Kidney epithelial cell (primary cell): ENCODE measurements around the gene SURF2. TPM values are rescaled to one million over a fixed set of nuclear protein-coding genes. Genes with fewer than 3 reads are reported as not detected.
"Not testable (repeated sequence)": the region's sequence is repeated elsewhere in the genome, so short reads cannot be mapped to it uniquely, and the experiment has no call there.

ENCODE experiments used
- DNase-seq: peaks from one replicate; pipeline ENCODE4 v3.0.0-alpha.2; 2010; ENCODE audit warnings: low read depth
- H3K27me3 ChIP-seq: 2 replicates; pipeline ENCODE4 v1.6.0; 2011; ENCODE audit warnings: low read length; ENCODE audit not compliant: control insufficient read depth, insufficient read depth
- H3K36me3 ChIP-seq: 2 replicates; pipeline ENCODE4 v1.5.1; 2011; ENCODE audit warnings: low read length; ENCODE audit not compliant: control insufficient read depth, insufficient read depth
- H3K4me3 ChIP-seq: 2 replicates; pipeline ENCODE4 v1.5.1; 2011; ENCODE audit warnings: low read depth, mild to moderate bottlenecking, control low read depth, low read length
- total RNA-seq: library from RNA; depleted of rRNA; stranded (reverse); fragments of >200 nt; gene quantifications from 2 replicates; pipeline ENCODE4 v1.2.3, GENCODE V29; 2015
- TF ChIP-seq, protein P1 (sequence below): IDR thresholded peaks from 2 replicates; pipeline ENCODE4 v1.5.1; 2011; ENCODE audit warnings: mild to moderate bottlenecking, moderate library complexity, low read length, control low read depth, inconsistent platforms; ENCODE audit not compliant: insufficient read depth, poor library complexity, severe bottlenecking

The SURF2 gene
- total RNA-seq, 1 donor from 2014 or later: 38.7 TPM

DNA sequence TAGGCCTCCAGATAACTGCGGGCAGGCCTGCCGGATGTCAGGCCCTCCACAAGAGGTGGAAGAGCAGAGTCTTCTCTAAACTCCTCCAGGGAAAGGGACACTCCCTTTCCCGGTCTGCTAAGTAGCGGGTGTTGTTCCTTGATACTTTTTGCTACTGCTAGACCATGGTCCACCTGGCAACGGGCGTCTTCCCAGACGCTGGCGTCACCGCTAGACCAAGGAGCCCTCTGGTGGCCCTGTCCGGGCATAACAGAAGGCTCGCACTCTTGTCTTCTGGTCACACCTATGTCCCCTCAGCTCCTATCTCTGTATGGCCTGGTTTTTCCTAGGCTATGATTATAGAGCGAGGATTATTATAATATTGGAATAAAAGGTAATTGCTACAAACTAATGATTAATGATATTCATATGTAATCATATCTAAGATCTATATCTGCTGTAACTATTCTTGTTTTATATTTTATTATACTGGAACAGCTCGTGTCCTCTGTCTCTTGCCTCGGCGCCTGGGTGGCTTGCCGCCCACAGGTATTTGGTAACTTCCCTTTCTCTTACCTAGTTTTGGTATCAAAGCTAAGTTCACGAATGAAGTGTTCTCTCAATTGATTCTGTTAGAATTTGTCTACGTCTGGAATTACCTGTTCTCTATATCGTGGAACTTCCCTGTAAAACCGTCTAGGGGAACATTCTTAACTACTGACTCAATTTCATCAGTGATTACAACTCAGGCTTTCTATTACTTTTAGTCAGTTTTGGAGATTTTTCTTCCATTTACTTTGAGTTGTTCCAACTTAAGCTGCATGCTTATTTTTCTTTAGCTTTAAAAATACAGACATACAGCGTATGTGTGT, 26.8 kb upstream of the SURF2 start:
- H3K36me3 ChIP-seq: peaks cover 11% of the 10 kb centered on the region
- not testable (repeated sequence) for DNase-seq, H3K4me3 ChIP-seq, H3K27me3 ChIP-seq
- TF ChIP-seq, protein P1, sequence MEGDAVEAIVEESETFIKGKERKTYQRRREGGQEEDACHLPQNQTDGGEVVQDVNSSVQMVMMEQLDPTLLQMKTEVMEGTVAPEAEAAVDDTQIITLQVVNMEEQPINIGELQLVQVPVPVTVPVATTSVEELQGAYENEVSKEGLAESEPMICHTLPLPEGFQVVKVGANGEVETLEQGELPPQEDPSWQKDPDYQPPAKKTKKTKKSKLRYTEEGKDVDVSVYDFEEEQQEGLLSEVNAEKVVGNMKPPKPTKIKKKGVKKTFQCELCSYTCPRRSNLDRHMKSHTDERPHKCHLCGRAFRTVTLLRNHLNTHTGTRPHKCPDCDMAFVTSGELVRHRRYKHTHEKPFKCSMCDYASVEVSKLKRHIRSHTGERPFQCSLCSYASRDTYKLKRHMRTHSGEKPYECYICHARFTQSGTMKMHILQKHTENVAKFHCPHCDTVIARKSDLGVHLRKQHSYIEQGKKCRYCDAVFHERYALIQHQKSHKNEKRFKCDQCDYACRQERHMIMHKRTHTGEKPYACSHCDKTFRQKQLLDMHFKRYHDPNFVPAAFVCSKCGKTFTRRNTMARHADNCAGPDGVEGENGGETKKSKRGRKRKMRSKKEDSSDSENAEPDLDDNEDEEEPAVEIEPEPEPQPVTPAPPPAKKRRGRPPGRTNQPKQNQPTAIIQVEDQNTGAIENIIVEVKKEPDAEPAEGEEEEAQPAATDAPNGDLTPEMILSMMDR: peak; percentile 50

DNA sequence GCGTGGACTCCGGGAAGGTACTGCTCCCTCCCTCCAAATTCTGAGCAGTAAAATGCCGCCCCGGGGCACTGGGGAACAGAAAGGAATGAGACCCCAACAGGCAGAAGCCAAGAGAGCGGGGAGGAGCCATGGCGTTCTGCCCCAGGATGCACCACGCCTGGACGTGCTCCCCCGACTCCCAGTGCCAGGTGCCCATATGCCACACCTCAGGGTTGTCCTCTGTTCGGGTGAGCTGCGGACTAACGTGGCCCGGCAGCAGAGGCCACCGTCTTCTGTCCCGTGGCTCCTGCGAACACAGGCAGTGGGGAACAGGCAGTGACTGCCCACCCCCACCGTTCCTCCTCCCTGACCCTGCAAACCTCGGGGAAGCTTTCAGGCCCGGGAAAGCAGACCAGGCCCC, 25.1 kb upstream of the SURF2 start:
- Histone ChIP-seq H3K4me3 (no peak overlapping the region), H3K27me3 (no peaks in the 10 kb centered on the region), H3K36me3 (peaks cover 11% of the 10 kb centered on the region)
- TF ChIP-seq, protein P1: no peak
- no peak for DNase-seq

DNA sequence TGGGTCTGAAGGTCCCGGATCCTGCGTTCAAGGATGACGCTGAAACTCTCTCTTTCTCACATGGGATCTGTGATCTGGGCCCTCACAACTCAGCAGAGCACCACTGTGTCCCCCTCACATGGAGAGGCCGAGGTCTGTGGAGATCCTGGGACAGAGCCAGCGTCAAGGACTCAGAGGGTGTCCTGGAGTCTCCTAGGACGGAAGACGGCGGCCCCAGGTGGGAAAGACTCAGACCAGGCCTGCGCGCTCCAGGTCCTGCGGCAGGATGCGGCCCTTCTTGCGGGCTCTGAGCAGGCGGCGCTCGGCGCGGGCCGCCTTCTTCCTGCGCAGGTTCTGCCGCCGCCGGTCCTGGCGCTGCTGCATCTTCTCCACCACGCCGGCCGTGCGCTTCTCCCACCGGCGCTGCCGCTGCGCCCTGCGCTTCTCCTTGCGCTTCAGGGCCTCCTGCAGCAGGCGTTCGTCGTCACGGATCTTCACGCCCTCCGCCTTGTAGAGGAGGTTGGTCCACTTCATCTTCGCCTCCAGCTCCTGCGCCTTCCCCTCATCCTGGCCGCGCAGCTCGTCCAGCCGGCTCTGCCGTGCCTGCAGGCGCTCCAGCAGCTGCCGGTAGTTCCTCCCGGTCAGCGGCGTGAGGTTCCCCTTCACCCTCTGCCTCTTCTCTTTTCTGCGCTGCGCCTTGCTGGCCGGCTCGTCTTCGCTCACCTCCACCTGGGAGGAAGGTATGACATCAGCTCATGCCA, 24.5 kb upstream of the SURF2 start:
- TF ChIP-seq, protein P1: no peak
- no peak overlapping the region for H3K4me3 ChIP-seq
- DNase-seq: no peak
- H3K27me3 ChIP-seq: no peaks in the 10 kb centered on the region
- H3K36me3 ChIP-seq: peaks cover 11% of the 10 kb centered on the region

DNA sequence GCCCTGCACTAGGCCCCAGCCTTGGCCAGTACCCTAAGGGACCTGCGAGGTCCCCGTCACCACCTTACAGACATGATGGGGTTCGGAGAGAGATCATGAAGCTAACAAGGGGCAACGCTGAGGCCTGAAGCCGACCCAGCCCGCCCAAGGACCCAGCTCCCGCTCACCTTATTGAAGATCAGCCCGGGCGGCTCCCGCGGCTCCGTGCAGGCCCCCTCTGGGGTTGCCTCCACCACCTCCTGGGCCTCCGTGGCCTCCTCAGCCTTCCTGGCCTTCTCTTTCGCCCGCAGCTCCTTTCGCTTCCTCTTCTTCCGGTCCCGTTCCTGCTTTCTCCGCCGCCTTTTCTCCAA, 24.0 kb upstream of the SURF2 start:
- Histone ChIP-seq H3K27me3 (no peaks in the 10 kb centered on the region), H3K36me3 (peaks cover 11% of the 10 kb centered on the region), H3K4me3 (no peak overlapping the region)
- DNase-seq: no peak
- TF ChIP-seq, protein P1: no peak

DNA sequence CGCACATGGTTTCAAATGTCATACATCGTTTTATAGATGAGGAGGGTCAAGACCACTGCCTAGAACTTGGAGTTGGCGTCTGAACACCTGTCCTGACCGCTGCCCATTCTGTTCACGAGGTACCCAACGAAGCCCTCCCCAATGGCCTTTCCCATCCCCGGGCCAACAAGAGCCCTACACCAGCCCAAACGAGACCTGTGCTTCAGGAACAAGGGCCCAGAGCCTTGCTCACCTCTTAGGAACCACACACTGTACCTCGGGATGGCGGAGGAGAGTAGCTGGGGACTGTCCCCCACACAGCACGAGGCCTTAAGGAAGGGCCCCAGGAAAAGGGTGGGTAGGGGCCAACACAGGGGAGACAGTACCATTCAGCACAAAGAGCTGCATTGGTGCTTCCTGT, 23.3 kb upstream of the SURF2 start:
- TF ChIP-seq, protein P1: no peak
- H3K36me3 ChIP-seq: peaks cover 11% of the 10 kb centered on the region
- no peak overlapping the region for H3K4me3 ChIP-seq
- no peak for DNase-seq
- H3K27me3 ChIP-seq: no peaks in the 10 kb centered on the region
